Lower leg skin (tissue), 3 donors: ENCODE measurements around the gene PAXX.

ENCODE experiments used
- POLR2A ChIP-seq, 2 donors: fragments of 450-650 bp; IDR thresholded peaks; one replicate each; pipeline ENCODE4 v1.6.1; 2016 to 2017; ENCODE audit warnings: antibody characterized with exemption in 2 of 2, mild to moderate bottlenecking in 1 of 2, moderate library complexity in 1 of 2
- TF ChIP-seq, protein P1 (sequence below), 3 donors: fragments of 450-650 bp; IDR thresholded peaks; one replicate each; pipeline ENCODE4 v1.5.1; 2016; ENCODE audit warnings: antibody characterized with exemption in 3 of 3, mild to moderate bottlenecking in 3 of 3, moderate library complexity in 2 of 3

- TF ChIP-seq, protein P1, sequence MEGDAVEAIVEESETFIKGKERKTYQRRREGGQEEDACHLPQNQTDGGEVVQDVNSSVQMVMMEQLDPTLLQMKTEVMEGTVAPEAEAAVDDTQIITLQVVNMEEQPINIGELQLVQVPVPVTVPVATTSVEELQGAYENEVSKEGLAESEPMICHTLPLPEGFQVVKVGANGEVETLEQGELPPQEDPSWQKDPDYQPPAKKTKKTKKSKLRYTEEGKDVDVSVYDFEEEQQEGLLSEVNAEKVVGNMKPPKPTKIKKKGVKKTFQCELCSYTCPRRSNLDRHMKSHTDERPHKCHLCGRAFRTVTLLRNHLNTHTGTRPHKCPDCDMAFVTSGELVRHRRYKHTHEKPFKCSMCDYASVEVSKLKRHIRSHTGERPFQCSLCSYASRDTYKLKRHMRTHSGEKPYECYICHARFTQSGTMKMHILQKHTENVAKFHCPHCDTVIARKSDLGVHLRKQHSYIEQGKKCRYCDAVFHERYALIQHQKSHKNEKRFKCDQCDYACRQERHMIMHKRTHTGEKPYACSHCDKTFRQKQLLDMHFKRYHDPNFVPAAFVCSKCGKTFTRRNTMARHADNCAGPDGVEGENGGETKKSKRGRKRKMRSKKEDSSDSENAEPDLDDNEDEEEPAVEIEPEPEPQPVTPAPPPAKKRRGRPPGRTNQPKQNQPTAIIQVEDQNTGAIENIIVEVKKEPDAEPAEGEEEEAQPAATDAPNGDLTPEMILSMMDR (IDR thresholded peaks at IDR 0.05): no peak
- TF ChIP-seq POLR2A (IDR thresholded peaks at IDR 0.05): no peak
Measured at GRCh38 chr9:137002646-137003041, 10.4 kb downstream of the PAXX start.
